Measurements from ENCODE around the gene PUM1.

The PUM1 gene, protein sequence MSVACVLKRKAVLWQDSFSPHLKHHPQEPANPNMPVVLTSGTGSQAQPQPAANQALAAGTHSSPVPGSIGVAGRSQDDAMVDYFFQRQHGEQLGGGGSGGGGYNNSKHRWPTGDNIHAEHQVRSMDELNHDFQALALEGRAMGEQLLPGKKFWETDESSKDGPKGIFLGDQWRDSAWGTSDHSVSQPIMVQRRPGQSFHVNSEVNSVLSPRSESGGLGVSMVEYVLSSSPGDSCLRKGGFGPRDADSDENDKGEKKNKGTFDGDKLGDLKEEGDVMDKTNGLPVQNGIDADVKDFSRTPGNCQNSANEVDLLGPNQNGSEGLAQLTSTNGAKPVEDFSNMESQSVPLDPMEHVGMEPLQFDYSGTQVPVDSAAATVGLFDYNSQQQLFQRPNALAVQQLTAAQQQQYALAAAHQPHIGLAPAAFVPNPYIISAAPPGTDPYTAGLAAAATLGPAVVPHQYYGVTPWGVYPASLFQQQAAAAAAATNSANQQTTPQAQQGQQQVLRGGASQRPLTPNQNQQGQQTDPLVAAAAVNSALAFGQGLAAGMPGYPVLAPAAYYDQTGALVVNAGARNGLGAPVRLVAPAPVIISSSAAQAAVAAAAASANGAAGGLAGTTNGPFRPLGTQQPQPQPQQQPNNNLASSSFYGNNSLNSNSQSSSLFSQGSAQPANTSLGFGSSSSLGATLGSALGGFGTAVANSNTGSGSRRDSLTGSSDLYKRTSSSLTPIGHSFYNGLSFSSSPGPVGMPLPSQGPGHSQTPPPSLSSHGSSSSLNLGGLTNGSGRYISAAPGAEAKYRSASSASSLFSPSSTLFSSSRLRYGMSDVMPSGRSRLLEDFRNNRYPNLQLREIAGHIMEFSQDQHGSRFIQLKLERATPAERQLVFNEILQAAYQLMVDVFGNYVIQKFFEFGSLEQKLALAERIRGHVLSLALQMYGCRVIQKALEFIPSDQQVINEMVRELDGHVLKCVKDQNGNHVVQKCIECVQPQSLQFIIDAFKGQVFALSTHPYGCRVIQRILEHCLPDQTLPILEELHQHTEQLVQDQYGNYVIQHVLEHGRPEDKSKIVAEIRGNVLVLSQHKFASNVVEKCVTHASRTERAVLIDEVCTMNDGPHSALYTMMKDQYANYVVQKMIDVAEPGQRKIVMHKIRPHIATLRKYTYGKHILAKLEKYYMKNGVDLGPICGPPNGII

DNA sequence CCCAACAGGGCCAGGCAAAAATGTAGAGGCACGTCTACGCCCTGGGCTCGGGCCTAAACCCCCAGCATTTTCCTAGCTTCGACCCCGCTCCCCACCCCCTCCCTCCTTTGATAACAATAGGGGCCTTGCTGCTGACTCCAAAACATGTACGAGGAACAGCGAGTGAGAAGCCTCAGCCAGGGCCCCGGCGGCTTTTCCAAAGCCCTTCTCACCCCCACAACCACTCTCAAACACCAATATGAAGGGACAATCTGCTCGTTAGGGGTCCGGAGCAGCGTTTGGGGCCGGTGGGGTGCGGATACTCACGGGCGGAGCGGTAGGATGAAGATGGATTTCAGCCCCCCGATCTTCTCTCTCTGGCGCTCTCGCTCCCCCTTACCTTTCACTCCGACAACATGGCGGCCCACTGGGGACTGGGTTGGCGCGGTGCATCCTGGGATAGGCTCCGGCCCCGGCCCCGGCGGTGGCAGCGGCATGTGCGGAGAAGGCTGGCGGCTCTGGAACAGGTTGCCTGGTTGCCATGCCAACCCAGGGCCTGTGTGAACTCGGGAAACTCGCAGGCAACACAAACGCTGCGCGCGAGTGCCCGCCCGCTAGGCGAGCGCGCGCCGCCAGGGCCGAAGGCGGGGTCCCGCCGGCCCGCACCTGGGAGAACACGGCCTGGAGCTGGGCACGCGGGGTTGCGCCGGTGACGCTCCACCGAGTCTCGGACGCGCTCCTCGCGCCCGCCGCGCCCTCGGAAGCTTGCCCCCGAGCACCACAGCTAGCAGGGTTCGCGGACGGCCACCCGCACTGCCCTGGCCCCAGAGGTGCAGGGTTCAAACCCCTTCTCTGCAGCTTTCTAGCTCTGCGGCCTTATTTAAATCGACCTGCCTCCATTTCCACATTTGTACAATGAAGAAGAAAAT is at the start of gene PUM1:
PUM1 (minus strand) TSS at position 408 of the 908 bp plus-strand sequence. CDS start 6,151 bp downstream, outside the sequence.
- TF ChIP-seq, protein P1, sequence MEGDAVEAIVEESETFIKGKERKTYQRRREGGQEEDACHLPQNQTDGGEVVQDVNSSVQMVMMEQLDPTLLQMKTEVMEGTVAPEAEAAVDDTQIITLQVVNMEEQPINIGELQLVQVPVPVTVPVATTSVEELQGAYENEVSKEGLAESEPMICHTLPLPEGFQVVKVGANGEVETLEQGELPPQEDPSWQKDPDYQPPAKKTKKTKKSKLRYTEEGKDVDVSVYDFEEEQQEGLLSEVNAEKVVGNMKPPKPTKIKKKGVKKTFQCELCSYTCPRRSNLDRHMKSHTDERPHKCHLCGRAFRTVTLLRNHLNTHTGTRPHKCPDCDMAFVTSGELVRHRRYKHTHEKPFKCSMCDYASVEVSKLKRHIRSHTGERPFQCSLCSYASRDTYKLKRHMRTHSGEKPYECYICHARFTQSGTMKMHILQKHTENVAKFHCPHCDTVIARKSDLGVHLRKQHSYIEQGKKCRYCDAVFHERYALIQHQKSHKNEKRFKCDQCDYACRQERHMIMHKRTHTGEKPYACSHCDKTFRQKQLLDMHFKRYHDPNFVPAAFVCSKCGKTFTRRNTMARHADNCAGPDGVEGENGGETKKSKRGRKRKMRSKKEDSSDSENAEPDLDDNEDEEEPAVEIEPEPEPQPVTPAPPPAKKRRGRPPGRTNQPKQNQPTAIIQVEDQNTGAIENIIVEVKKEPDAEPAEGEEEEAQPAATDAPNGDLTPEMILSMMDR (conservative IDR thresholded peaks at IDR 0.05; ENCODE audit: low read depth) = no peak
- POLR2A ChIA-PET (ENCODE audit: low non-redundant PET) = no interaction called here
- CTCF ChIA-PET = interaction anchor here (0.8 kb wide), 1 partner anchor 97 kb away, joined by 3 read pairs; no protein-coding TSS in a partner anchor
- peak; percentile 95 for DNase-seq (ENCODE audit: low spot score)
- H3K27ac ChIP-seq = peak within 1 kb of the TSS; percentile 96

GRCh38 chr1:31112266-31112935 is 46.9 kb upstream of the PUM1 start:
- ChIA-PET CTCF (interaction anchor here (0.5 kb wide), 1 partner anchor 66 kb away, joined by 8 read pairs; no protein-coding TSS in a partner anchor), POLR2A (ENCODE audit: low non-redundant PET) (no interaction called here)
- H3K27ac ChIP-seq = peak overlapping the region; percentile 82
- TF ChIP-seq, protein P1 (conservative IDR thresholded peaks at IDR 0.05; ENCODE audit: low read depth) = no peak
- no peak for DNase-seq (ENCODE audit: low spot score)

- ChIA-PET POLR2A (ENCODE audit: low non-redundant PET) (interaction anchor here (0.6 kb wide), 2 partner anchors 23 to 1861 kb away, joined by 3 to 6 read pairs; no protein-coding TSS in a partner anchor), CTCF (interaction anchor here (0.5 kb wide), 1 partner anchor 9 kb away, joined by 3 read pairs; no protein-coding TSS in a partner anchor)
- peak; percentile 17 for DNase-seq (ENCODE audit: low spot score)
- TF ChIP-seq, protein P1 (conservative IDR thresholded peaks at IDR 0.05; ENCODE audit: low read depth) = no peak
- peak overlapping the region; percentile 82 for H3K27ac ChIP-seq
Observed at GRCh38 chr1:31111290-31111951, 45.9 kb upstream of the PUM1 start.

- ChIA-PET POLR2A (ENCODE audit: low non-redundant PET) (interaction anchor here (0.6 kb wide), 1 partner anchor 24 kb away, joined by 6 read pairs; no protein-coding TSS in a partner anchor), CTCF (interaction anchor here (0.5 kb wide), 1 partner anchor 8 kb away, joined by 3 read pairs; no protein-coding TSS in a partner anchor)
- no peak for DNase-seq (ENCODE audit: low spot score)
- H3K27ac ChIP-seq = peak overlapping the region; percentile 82
- TF ChIP-seq, protein P1 (conservative IDR thresholded peaks at IDR 0.05; ENCODE audit: low read depth) = no peak
Observed at GRCh38 chr1:31110846-31111245, 45.3 kb upstream of the PUM1 start.

GRCh38 chr1:31108861-31109260 is 43.3 kb upstream of the PUM1 start:
- no peak overlapping the region for H3K27ac ChIP-seq
- CTCF ChIA-PET = no interaction called here

More at GRCh38 chr1:31108861-31109260, 43.3 kb upstream of the PUM1 start:
- TF ChIP-seq, protein P1 (conservative IDR thresholded peaks at IDR 0.05; ENCODE audit: low read depth) = no peak
- no peak for DNase-seq (ENCODE audit: low spot score)
- POLR2A ChIA-PET (ENCODE audit: low non-redundant PET) = no interaction called here

Measured in RWPE1 (cell line).